ENCODE results near the gene RBM47.
A peak's percentile ranks its signal among the peaks of the same experiment; 100 is the strongest.

RBM47 gene

GRCh38 chr4:40629401-40630334, at the start of gene RBM47 (continued):
- TF ChIP-seq, protein P1, sequence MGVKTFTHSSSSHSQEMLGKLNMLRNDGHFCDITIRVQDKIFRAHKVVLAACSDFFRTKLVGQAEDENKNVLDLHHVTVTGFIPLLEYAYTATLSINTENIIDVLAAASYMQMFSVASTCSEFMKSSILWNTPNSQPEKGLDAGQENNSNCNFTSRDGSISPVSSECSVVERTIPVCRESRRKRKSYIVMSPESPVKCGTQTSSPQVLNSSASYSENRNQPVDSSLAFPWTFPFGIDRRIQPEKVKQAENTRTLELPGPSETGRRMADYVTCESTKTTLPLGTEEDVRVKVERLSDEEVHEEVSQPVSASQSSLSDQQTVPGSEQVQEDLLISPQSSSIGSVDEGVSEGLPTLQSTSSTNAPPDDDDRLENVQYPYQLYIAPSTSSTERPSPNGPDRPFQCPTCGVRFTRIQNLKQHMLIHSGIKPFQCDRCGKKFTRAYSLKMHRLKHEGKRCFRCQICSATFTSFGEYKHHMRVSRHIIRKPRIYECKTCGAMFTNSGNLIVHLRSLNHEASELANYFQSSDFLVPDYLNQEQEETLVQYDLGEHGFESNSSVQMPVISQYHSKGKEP (tag by site-specific recombination; IDR thresholded peaks at IDR 0.05), result no peak
- TF ChIP-seq ZNF112 (tag by site-specific recombination; IDR thresholded peaks at IDR 0.05) (no peak), ZNF132 (tag by site-specific recombination; IDR thresholded peaks at IDR 0.05; ENCODE audit: borderline replicate concordance) (no peak), ZNF623 (tag by site-specific recombination; IDR thresholded peaks at IDR 0.05) (no peak), ZNF23 (tag by site-specific recombination; IDR thresholded peaks at IDR 0.05; ENCODE audit: borderline replicate concordance) (no peak), ZNF184 (tag by site-specific recombination; IDR thresholded peaks at IDR 0.05) (no peak), ZNF510 (tag by site-specific recombination; IDR thresholded peaks at IDR 0.05; ENCODE audit: insufficient replicate concordance) (no peak), ZNF621 (tag by site-specific recombination; IDR thresholded peaks at IDR 0.05) (no peak), ZNF585B (tag by site-specific recombination; IDR thresholded peaks at IDR 0.05) (no peak), SCRT2 (tag by site-specific recombination; IDR thresholded peaks at IDR 0.05) (no peak), ZNF561 (tag by site-specific recombination; IDR thresholded peaks at IDR 0.05; ENCODE audit: borderline replicate concordance) (no peak), PRDM4 (tag by site-specific recombination; IDR thresholded peaks at IDR 0.05) (no peak), GLIS1 (tag by site-specific recombination; IDR thresholded peaks at IDR 0.05) (peak; percentile 74), ZNF302 (tag by site-specific recombination; IDR thresholded peaks at IDR 0.05; ENCODE audit: low read depth) (no peak), GLIS2 (tag by site-specific recombination; IDR thresholded peaks at IDR 0.05) (peak; percentile 53; the same call in 1 of the 2 replicates), ZNF768 (tag by site-specific recombination; IDR thresholded peaks at IDR 0.05) (no peak), KLF8 (tag by site-specific recombination; IDR thresholded peaks at IDR 0.05) (peak; percentile 36), OVOL3 (tag by site-specific recombination; IDR thresholded peaks at IDR 0.05) (no peak), PRDM1 (tag by site-specific recombination; IDR thresholded peaks at IDR 0.05) (no peak), ZNF600 (tag by site-specific recombination; IDR thresholded peaks at IDR 0.05) (peak; percentile 29; the same call in 1 of the 2 replicates), IKZF3 (tag by site-specific recombination; IDR thresholded peaks at IDR 0.05) (peak; percentile 85), ZNF335 (tag by site-specific recombination; conservative IDR thresholded peaks at IDR 0.05) (no peak), ZNF121 (tag by site-specific recombination; IDR thresholded peaks at IDR 0.05) (no peak), ZBTB7A (tag by site-specific recombination; IDR thresholded peaks at IDR 0.05; ENCODE audit: low read depth) (no peak), ZNF473 (tag by site-specific recombination; IDR thresholded peaks at IDR 0.05) (no peak)
- TF ChIP-seq, protein P2, sequence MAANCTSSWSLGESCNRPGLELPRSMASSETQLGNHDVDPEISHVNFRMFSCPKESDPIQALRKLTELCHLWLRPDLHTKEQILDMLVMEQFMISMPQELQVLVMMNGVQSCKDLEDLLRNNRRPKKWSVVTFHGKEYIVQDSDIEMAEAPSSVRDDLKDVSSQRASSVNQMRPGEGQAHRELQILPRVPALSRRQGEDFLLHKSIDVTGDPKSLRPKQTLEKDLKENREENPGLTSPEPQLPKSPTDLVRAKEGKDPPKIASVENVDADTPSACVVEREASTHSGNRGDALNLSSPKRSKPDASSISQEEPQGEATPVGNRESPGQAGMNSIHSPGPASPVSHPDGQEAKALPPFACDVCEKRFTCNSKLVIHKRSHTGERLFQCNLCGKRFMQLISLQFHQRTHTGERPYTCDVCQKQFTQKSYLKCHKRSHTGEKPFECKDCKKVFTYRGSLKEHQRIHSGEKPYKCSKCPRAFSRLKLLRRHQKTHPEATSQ (tag by site-specific recombination; IDR thresholded peaks at IDR 0.05), result no peak
- TF ChIP-seq, protein P3, sequence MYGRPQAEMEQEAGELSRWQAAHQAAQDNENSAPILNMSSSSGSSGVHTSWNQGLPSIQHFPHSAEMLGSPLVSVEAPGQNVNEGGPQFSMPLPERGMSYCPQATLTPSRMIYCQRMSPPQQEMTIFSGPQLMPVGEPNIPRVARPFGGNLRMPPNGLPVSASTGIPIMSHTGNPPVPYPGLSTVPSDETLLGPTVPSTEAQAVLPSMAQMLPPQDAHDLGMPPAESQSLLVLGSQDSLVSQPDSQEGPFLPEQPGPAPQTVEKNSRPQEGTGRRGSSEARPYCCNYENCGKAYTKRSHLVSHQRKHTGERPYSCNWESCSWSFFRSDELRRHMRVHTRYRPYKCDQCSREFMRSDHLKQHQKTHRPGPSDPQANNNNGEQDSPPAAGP (tag by site-specific recombination; IDR thresholded peaks at IDR 0.05), result 0 out of 2 replicates have a peak, but pooled peaks have one; percentile 27
- TF ChIP-seq, protein P4, sequence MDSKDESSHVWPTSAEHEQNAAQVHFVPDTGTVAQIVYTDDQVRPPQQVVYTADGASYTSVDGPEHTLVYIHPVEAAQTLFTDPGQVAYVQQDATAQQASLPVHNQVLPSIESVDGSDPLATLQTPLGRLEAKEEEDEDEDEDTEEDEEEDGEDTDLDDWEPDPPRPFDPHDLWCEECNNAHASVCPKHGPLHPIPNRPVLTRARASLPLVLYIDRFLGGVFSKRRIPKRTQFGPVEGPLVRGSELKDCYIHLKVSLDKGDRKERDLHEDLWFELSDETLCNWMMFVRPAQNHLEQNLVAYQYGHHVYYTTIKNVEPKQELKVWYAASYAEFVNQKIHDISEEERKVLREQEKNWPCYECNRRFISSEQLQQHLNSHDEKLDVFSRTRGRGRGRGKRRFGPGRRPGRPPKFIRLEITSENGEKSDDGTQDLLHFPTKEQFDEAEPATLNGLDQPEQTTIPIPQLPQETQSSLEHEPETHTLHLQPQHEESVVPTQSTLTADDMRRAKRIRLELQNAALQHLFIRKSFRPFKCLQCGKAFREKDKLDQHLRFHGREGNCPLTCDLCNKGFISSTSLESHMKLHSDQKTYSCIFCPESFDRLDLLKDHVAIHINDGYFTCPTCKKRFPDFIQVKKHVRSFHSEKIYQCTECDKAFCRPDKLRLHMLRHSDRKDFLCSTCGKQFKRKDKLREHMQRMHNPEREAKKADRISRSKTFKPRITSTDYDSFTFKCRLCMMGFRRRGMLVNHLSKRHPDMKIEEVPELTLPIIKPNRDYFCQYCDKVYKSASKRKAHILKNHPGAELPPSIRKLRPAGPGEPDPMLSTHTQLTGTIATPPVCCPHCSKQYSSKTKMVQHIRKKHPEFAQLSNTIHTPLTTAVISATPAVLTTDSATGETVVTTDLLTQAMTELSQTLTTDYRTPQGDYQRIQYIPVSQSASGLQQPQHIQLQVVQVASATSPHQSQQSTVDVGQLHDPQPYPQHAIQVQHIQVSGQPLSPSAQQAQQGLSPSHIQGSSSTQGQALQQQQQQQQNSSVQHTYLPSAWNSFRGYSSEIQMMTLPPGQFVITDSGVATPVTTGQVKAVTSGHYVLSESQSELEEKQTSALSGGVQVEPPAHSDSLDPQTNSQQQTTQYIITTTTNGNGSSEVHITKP (tag by site-specific recombination; IDR thresholded peaks at IDR 0.05), result peak; percentile 5; the same call in 1 of the 2 replicates
- TF ChIP-seq, protein P5, sequence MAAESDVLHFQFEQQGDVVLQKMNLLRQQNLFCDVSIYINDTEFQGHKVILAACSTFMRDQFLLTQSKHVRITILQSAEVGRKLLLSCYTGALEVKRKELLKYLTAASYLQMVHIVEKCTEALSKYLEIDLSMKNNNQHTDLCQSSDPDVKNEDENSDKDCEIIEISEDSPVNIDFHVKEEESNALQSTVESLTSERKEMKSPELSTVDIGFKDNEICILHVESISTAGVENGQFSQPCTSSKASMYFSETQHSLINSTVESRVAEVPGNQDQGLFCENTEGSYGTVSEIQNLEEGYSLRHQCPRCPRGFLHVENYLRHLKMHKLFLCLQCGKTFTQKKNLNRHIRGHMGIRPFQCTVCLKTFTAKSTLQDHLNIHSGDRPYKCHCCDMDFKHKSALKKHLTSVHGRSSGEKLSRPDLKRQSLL (tag by site-specific recombination; IDR thresholded peaks at IDR 0.05), result no peak
